ENCODE results near the gene STAM2.

The STAM2 gene

DNA sequence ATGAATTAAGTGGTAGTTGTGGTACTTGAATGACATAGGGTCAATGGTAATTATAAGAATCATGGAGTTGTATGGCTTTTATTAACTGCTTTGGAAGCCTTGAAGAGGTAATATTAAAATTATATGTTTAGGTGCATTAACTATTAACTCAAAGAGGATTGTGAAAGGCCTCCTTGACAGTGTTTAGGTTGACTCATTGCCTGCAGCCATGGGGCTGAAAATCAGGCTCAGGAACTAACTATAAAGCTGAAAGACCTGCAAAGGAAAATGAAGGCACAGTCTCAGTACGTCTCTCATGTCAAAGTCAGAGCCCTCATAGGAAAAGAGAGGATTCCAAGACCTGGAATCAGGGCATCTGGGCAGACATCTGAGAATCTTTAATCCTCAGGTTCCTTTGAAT lies 107.7 kb downstream of the STAM2 start:
- no peak for DNase-seq

Measured in activated CD4-positive, alpha-beta T cell treated with anti-CD3 and anti-CD28 coated beads for 48 hours (primary cell).